ENCODE data around the gene HBZ. TPM values are rescaled to one million over a fixed set of nuclear protein-coding genes. Genes with fewer than 3 reads are reported as not detected.
A peak's percentile ranks its signal among the peaks of the same experiment; 100 is the strongest.

Gene HBZ
- total and polyA plus RNA-seq, 8 donors, result not detected

GRCh38 chr16:180681-181564 lies 28.5 kb downstream of the HBZ start:
- Histone ChIP-seq H3K4me3 (peak overlapping the region; percentile 18 to 49 (median 28)), H3K27ac (no peak overlapping the region), H3K27me3 (peaks cover 23 to 51% (median 48%) of the 10 kb centered on the region in 3 donors), H3K4me1 (peaks cover 18 to 38% (median 27%) of the 10 kb centered on the region in 4 donors), H3K36me3 (peaks cover 0 to 8% (median 0%) of the 10 kb centered on the region in 4 donors), H3K9me3 (no peaks in the 10 kb centered on the region)
- TF ChIP-seq POLR2AphosphoS5 (IDR thresholded peaks at IDR 0.05) (no peak), CTCF (IDR thresholded peaks at IDR 0.05) (no peak), EP300 (IDR thresholded peaks at IDR 0.05) (no peak), POLR2A (IDR thresholded peaks at IDR 0.05) (no peak)
- WGBS, 5 donors, result 1 to 2% (median 1%) methylated on average over 16 to 89 of the region's 89 CpGs
- peak; percentile 55 to 84 for DNase-seq
- intact Hi-C loops (cut with DNase I; ENCODE audit: low total_unique reads), result loop anchor here (5.0 kb wide), 1 partner anchor 64 kb away; no protein-coding TSS in a partner anchor

- Histone ChIP-seq H3K27ac (no peak overlapping the region), H3K4me1 (peaks cover 18 to 36% (median 26%) of the 10 kb centered on the region in 4 donors), H3K36me3 (peaks cover 0 to 8% (median 0%) of the 10 kb centered on the region in 4 donors), H3K27me3 (peaks cover 23 to 49% (median 45%) of the 10 kb centered on the region in 3 donors), H3K4me3 (peak overlapping the region in 3 of 4 donors; percentile 18 to 49 (median 31)), H3K9me3 (no peaks in the 10 kb centered on the region)
- TF ChIP-seq POLR2A (IDR thresholded peaks at IDR 0.05), result no peak
- peak in 5 of 7 experiments; percentile 84 to 98 (median 90) for TF ChIP-seq CTCF (IDR thresholded peaks at IDR 0.05)
- TF ChIP-seq POLR2AphosphoS5 (IDR thresholded peaks at IDR 0.05), result peak in 1 of 3 donors; percentile 62
- 6 to 28% (median 6%) methylated on average over 9 to 22 of the region's 22 CpGs for WGBS, 5 donors
- intact Hi-C loops (cut with DNase I; ENCODE audit: low total_unique reads), result loop anchor here (5.0 kb wide), 1 partner anchor 64 kb away; no protein-coding TSS in a partner anchor
- DNase-seq, result peak in 1 of 2 donors; percentile 91
Measured at GRCh38 chr16:181565-182021, 29.1 kb downstream of the HBZ start.

GRCh38 chr16:183005-183404 lies 30.6 kb downstream of the HBZ start:
- Histone ChIP-seq H3K4me1 (peaks cover 18 to 25% (median 21%) of the 10 kb centered on the region in 4 donors), H3K36me3 (peaks cover 9 to 17% (median 10%) of the 10 kb centered on the region in 4 donors), H3K9me3 (no peaks in the 10 kb centered on the region), H3K4me3 (no peak overlapping the region), H3K27me3 (peaks cover 20 to 37% (median 34%) of the 10 kb centered on the region in 3 donors), H3K27ac (no peak overlapping the region)
- no peak for TF ChIP-seq POLR2AphosphoS5 (IDR thresholded peaks at IDR 0.05)
- no peak for TF ChIP-seq CTCF (IDR thresholded peaks at IDR 0.05)
- no peak for TF ChIP-seq POLR2A (IDR thresholded peaks at IDR 0.05)
- no peak for TF ChIP-seq EP300 (IDR thresholded peaks at IDR 0.05)
- 76 to 80% (median 77%) methylated on average over 7 of the region's 7 CpGs for WGBS, 5 donors
- intact Hi-C loops (cut with DNase I; ENCODE audit: low total_unique reads), result loop anchor here (5.0 kb wide), 1 partner anchor 66 kb away; no protein-coding TSS in a partner anchor
- no peak for DNase-seq

- Histone ChIP-seq H3K9me3 (no peaks in the 10 kb centered on the region), H3K4me1 (peaks cover 14 to 18% (median 16%) of the 10 kb centered on the region in 4 donors), H3K4me3 (no peak overlapping the region), H3K36me3 (peaks cover 29 to 39% (median 32%) of the 10 kb centered on the region in 4 donors), H3K27ac (no peak overlapping the region), H3K27me3 (peaks cover 1 to 15% (median 12%) of the 10 kb centered on the region in 3 donors)
- no peak for DNase-seq
- TF ChIP-seq POLR2A (IDR thresholded peaks at IDR 0.05), result no peak
- no peak for TF ChIP-seq EP300 (IDR thresholded peaks at IDR 0.05)
- TF ChIP-seq CTCF (IDR thresholded peaks at IDR 0.05), result no peak
- TF ChIP-seq POLR2AphosphoS5 (IDR thresholded peaks at IDR 0.05), result no peak
- WGBS, 5 donors, result 88 to 92% (median 89%) methylated on average over 11 to 13 of the region's 13 CpGs
- intact Hi-C loops (cut with DNase I; ENCODE audit: low total_unique reads), result no loop called here
Measured at GRCh38 chr16:185213-185612, 32.8 kb downstream of the HBZ start.
